ENCODE measurements around the gene CENPM.

The CENPM gene

DNA sequence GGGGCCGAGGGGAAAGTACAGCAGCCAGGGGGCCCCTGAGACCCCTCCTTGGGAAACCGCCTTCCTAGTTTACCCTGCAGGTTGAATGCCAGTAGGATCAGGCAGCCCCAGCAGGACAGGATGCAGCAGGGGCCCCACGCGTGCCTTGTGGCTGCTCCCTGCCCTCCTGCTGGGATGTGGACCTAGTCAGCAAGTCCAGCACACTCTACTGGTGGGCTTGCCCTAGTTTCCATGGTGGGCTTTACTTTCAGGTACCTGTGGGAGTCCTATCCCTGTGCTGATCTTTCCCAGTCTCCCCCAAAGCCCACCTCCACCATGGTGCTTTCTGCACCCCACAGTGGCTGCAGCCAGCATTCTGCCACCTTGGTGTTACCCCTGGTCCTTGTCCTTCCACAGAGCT, 54.2 kb downstream of the CENPM start:
- no peak for DNase-seq

DNA sequence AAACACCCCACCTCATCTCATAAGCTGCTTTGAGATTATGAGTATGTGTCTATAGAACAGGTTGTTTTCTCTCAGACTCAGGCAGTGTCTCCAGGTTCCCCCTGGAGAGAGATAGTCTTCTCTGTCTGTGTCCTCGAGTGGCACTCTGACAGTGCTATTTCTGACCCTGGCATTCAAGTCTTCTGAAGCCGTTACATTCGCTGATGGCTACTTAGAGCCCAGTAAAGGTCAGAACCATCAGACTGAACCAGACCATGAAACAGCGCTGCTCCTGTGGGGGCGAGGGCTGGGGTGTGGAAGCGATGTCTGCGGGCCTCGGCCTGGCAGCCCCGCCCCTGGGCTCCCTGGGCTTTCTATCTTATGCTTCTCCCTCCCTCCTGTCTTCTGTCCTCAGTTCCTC, 55.5 kb downstream of the CENPM start:
- DNase-seq, result no peak

All from inflammatory macrophage treated with lipopolysaccharide for 4 hours (primary cell).